DOHH2 (cell line): ENCODE results near the gene AHI1.

Experiments used
- EZH2phosphoT487 ChIP-seq: fragments of 200-600 bp; sonication (generic); IDR thresholded peaks from 2 replicates; pipeline ENCODE4 v1.6.1; 2017; ENCODE audit warnings: borderline replicate concordance, mild to moderate bottlenecking, antibody characterized with exemption, low read length, moderate library complexity, mixed read lengths
- TF ChIP-seq, protein P1 (sequence below): fragments of 200-600 bp; sonication (generic); IDR thresholded peaks from one replicate; pipeline ENCODE4 v1.5.1; 2014; ENCODE audit warnings: antibody characterized with exemption, mild to moderate bottlenecking, low read depth, low read length; ENCODE audit not compliant: poor library complexity, severe bottlenecking

DNA sequence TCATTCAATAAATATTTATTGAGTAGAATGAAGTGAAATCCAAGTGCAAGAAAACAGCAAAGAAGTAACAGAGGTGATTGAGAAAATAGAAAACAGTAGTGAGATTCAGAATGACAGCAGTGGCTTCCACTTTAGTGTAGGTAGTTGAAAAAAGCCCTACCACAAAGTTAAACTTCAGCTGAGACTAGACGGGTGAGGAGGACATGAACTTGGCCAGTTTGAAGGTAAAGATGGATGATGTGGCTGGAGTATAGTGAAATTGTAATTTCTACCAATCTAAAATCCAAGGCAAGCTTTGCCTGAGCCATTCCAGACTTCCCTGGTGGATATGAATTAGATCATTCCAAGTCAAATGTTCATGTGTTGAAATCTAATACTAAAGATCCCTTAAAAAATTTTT is 32.6 kb upstream of the AHI1 start:
- TF ChIP-seq, protein P1, sequence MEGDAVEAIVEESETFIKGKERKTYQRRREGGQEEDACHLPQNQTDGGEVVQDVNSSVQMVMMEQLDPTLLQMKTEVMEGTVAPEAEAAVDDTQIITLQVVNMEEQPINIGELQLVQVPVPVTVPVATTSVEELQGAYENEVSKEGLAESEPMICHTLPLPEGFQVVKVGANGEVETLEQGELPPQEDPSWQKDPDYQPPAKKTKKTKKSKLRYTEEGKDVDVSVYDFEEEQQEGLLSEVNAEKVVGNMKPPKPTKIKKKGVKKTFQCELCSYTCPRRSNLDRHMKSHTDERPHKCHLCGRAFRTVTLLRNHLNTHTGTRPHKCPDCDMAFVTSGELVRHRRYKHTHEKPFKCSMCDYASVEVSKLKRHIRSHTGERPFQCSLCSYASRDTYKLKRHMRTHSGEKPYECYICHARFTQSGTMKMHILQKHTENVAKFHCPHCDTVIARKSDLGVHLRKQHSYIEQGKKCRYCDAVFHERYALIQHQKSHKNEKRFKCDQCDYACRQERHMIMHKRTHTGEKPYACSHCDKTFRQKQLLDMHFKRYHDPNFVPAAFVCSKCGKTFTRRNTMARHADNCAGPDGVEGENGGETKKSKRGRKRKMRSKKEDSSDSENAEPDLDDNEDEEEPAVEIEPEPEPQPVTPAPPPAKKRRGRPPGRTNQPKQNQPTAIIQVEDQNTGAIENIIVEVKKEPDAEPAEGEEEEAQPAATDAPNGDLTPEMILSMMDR = no peak
- TF ChIP-seq EZH2phosphoT487 = no peak
